ENCODE data around the gene RNF212B. TPM values are rescaled to one million over a fixed set of nuclear protein-coding genes. Genes with fewer than 3 reads are reported as not detected.
A peak's percentile ranks its signal among the peaks of the same experiment; 100 is the strongest.
"Not testable (repeated sequence)": the region's sequence is repeated elsewhere in the genome, so short reads cannot be mapped to it uniquely, and the experiment has no call there.

Gene RNF212B, protein sequence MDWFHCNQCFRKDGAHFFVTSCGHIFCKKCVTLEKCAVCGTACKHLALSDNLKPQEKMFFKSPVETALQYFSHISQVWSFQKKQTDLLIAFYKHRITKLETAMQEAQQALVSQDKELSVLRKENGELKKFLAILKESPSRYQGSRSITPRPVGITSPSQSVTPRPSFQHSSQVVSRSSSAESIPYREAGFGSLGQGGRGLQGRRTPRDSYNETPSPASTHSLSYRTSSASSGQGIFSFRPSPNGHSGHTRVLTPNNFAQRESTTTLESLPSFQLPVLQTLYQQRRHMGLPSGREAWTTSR
- 0.20 TPM for total RNA-seq

DNA sequence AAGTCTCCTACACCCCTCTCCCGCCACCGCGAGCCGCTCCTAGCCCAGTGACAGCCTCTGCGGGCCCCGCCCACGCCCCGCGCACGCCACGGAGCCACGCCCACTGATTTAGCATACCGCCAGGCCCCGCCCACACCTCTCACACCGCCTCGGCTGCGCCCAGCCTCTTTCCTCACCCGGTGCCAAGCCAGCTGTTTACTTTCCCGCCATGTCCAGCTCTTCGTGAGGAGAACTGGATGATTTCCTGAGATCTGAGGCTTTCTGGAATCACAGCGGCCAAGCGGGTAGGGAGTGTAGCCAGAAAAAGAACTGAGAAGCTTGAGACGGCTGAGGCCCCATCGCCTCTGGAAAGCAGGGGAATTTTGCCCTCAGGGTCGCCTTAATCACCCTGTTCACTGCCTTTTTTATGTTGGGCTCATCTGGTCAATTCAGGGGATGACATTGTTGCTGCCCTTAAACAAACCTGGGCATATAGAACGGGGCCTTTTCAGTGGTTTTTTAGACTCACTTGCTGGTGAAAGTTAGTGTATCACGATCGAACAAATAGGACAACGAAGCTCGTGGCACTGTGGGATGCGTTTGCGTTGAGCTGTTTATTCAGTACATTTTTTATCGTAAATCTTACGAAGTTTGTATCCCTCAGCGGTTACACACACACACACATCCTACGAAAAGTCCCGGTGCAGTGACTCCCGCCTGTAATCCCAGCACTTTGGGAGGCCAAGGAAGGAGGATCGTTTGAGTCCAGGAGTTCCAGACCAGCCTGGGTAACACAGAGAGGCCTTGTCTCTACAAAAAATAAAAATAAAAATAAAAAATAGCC is at the start of gene RNF212B:
RNF212B (plus strand) TSS at position 165 of the 823 bp plus-strand sequence. CDS start 2,410 bp downstream, outside the sequence.
- peak; percentile 94 for DNase-seq (ENCODE audit: low spot score)

DNA sequence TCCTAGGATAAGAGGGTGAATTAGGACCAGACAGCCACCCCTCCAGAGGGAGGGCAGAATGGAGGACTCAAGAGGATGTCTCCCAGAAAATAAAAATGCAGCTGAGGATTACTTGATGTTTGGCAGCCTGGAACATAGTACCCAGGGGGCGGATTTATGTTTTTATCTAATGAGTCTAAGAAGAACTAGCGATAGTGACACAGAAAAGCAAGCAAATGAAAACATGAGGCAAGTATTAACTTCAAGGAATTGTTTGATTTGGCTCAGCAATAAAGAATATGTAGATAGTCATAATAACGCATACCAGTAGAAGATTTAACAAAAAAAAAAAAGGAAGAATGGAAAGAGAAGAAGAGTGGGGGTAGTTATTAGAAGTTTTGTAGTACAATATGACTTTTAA is 44.3 kb upstream of the RNF212B start:
- DNase-seq (ENCODE audit: low spot score), result no peak

DNA sequence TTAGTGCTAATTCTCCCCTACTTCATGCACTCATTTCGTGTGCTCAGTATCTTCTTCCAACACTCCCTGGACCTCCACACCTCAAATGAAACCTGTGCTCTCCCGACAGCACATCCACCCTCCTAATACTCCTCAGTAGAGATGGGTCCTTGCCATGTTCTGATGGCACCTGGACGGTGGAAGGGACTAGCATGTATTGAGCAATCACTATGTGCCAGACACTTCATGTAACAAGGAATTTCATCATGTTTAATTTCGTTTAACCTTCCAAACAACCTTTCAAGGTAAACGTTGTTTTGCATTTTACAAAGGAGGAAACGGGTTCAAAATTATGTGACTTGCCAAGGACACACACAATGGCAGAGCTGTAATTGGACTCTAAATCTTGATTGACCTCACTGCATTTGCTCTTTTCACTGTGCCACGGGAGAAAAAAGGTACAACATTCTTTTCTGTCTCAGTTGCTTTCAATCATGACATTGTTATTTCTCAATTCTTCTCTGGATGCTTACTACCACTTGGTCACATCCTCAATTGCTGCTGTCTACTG is 42.1 kb upstream of the RNF212B start:
- no peak for DNase-seq (ENCODE audit: low spot score)

DNA sequence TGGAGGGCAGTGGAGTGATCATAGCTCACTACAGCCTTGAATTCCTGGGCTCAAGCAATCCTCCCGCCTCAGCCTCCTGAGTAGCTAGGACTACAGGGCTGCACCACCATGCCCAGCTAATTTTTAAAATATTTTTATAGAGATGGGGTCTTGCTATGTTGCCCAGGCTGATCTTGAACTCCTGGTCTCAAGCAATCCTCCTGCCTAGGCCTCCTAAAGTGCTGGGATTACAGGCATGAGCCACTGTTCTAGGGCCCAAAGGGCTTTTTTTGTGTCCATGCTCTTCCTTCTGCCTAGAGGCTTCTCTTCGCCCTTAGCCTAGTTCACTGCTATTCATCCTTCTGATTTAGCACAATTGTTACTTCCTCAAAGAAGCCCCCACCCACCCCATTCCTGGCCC is 41.2 kb upstream of the RNF212B start:
- not testable (repeated sequence) for DNase-seq (ENCODE audit: low spot score)

DNA sequence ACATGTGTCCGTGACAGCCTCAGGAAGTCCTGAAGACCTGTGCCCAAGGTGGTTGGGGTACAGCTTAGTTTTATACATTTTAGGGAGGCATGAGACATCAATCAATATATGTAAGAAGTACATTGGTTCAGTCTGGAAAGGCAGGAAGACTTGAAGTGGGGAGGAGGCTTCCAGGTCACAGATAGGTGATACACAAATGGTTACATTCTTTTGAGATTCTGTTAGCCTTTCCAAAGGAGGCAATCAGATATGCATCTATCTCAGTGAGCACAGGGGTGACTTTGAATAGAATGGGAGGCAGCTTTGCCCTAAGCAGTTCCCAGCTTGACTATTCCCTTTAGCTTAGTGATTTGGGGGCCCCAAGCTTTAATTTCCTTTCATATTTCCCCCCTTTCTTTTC is 38.6 kb upstream of the RNF212B start:
- DNase-seq (ENCODE audit: low spot score), result not testable (repeated sequence)

DNA sequence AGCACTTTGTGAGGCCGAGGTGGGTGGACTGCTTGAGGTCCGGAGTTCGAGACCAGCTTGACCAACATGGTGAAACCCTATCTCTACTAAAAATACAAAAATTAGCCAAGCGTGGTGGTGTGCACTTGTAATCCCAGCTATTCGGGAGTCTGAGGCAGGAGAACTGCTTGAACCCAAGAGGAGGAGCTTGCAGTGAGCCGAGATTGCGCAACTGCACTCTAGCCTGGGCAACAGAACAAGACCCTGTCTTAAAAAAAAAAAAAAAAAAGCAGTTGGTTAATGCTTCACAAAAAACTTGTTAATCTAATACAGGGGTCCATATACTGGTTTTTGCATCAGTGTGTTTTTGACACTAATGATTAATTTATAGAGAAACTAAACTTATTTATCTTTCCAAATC is 35.7 kb upstream of the RNF212B start:
- DNase-seq (ENCODE audit: low spot score), result no peak

DNA sequence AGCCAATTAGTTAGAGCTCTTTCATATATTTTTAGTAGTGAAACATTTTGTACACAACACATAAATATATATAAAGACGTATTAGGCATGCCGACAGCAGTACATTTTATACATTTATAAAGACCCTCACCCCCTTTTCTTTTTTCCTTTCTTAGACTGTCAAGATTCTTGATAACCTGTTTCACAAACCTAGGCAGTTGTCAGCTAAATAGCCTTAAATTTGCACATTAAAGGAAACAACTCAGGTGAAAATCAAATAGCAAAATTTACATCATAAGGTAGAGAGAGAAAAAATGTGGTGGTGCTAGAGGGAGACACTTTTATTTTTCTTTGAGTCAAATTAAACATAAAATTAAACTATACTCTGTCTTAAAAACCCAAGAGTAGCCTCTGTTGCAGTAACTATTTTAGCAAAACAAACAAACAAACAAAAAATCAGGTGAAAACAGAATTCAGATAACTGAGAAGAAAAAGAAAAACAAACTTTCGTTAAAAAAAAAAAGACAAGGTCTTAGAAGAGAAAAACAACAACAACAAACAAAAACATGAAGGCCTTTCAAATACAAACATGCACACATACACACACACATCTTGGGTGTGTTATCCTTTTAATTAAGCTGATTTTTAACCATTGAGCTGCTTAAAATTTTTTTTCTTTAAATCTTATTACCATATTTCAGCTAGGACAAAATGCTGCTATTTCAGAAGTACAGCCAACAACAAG is 31.2 kb upstream of the RNF212B start:
- DNase-seq (ENCODE audit: low spot score), result no peak

DNA sequence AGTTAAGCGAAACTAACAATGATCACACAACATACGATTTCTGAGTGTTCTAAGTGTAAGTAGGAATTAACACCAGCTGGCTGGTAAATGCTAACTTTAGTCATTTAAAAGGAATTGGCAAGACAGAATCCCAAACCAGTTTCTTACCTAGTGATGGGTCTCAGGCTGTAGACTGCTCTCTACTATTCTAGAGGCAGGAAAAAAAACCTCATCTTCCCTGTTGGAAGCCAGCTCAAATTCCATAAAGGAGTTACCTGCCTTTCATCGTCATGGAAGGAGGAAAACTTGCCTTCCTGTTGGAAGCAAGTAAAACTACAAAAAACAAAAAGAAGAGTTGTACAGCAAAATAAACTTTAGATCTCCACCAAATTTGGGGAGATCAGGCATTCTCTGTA is 30.6 kb upstream of the RNF212B start:
- DNase-seq (ENCODE audit: low spot score), result no peak

DNA sequence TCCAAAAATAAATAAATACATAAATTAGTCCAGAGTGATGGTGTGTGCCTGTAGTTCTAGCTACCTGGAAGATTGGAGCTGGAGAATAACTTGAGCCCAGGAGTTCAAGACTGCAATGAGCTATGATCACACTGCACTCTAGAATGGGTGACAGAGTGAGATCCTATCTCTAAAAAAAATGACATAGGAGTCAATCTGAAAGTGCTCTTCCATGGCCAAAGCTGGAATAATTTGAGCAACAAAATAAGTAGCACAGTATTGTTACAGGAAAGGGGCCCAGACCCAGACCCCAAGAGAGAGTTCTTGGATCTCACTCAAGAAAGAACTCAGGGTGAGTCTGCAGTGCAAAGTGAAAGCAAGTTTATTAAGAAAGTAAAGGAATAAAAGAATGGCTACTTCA is 29.4 kb upstream of the RNF212B start:
- DNase-seq (ENCODE audit: low spot score), result no peak

DNA sequence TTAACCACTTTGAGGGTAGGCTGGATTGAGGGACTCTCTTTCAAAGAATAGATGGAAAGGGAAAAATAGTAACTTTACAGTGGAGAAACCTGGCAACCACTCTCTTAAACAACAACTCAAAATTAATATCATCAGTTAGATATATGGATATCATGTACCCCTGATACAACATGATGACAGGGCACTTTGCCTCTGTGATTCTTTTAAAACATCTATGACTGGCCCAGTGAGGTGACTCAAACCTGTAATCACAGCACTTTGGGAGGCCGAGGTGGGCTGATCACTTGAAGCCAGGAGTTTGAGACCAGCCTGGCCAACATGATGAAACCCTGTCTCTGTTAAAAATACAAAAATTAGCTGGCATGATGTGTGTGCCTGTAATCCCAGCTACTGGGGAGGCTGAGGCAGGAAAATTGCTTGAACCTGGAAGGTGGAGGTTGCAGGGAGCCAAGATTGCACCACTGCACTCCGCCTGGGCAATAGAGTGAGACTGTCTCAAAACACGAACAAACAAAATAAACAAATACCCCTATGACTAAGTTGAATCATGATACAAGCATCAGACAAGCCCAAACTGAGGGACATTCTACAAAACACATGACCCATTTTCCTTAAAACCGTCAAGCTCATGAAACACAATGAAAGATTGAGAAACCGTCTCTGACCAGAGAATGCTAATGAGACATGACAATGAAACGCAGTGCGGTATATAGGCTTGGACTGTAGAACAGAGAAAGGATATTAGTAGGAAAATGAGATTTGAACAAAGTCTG is 27.9 kb upstream of the RNF212B start:
- no peak for DNase-seq (ENCODE audit: low spot score)

DNA sequence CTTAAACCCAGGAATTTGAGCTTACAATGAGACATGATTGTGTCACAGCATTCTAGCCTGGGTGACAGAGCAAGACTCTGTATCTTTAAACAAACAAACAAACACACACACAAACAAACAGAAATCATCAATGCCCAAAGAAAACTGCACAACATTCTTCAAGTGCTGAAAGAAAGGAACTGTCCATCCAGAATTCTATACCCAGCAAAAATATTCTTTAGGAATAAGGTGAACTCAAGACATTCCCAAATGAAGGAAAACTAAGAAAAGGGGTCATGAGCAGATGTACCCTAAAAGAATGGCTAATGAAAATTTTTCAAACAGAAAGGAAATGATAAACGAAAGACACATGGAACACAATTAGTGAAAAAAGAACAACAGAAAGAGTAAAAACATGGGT is 22.3 kb upstream of the RNF212B start:
- DNase-seq (ENCODE audit: low spot score), result no peak

DNA sequence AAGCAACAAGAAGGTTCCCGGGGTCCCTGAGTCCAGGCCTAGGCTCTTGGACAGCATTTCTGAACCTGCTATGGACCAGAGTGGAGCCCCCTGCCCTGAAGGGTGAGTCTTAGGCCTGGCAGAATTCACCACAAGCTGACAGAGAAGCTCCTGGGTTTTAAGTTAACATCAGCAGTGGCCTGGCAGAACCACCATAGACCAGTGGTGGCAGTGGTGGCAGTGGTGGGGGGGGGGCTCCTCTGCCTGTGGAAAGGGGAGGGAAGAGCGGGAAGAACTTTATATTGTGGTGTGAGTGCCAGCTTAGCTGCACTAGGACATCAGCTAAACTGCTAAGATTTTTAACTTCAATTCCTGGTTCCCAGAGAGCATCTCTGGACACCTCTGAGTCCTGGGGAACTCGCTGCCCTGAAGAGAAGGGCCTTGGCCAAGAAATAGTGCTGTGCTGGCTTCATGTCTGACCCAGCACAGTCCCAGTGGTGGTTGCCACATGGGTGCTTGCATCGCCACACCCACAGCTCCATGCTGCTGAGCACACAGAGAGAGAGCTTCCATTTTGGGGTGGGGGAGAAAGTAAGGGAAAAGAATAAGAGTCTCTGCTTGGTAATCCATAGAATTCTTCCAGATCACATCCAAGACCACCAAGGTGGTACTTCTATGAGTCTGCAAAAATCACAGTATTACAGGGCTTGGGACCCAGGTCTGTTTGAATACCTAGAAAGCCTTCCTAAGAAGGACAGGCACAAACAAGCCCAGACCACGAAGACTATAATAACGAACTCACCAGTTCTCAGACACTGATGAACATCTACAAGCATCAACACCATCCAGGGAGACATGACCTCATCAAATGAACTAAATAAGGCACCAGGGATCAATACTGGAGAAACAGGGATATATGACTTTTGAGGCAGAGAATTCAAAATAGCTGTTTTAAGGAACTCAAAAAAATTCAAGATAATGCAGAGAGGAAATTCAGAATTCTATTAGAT is 20.4 kb upstream of the RNF212B start:
- DNase-seq (ENCODE audit: low spot score), result no peak

DNA sequence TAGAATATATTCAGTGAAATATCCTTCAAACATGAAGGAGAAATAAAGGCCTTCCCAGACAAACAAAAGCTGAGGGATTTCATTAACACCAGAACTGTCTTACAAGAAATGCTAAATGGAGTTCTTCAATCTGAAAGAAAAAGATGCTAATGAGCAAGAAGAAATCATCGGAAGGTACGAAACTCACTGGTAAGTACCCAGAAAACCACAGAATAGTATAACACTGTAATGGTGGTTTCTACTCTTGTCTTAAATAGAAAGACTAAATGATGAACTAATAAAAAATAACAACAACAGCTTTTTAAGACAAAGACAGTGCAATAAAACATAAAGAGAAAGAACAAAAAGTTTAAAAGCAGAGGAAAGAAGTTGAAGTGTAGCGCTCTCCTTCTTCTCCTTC is 18.7 kb upstream of the RNF212B start:
- DNase-seq (ENCODE audit: low spot score), result no peak

DNA sequence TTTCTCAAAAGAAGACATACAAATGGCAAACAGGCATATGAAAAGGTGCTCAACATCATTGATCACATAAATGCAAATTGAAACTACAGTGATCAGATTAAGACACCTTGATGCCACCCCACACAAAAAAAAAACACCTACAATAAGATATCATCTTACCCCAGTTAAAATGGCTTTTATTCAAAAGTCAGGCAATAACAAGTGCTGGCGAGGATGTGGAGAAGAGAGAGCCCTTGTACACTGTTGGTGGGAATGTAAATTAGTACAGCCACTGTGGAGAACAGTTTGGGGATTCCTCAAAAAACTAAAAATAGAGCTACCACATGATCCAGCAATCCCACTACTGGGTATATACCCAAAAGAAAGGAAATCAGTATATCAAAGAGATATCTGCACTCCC is 12.8 kb upstream of the RNF212B start:
- DNase-seq (ENCODE audit: low spot score), result not testable (repeated sequence)

DNA sequence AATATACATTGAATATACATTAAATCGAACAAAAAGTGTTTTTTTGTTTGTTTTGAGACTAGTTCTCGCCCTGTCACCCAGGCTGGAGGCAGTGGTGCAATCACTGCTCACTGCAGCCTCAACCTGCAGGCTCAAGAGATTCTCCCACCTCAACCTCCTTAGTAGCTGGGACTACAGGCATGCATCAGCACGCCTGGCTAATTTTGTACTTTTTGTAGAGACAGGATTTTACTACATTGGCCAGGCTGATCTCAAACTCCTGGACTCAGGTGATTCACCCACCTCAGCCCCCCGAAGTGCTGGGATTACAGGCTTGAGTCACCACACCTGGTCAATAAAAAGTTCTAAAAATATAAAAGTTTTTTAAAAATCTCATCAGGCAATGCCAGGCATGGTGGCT is 10.2 kb upstream of the RNF212B start:
- DNase-seq (ENCODE audit: low spot score), result no peak

DNA sequence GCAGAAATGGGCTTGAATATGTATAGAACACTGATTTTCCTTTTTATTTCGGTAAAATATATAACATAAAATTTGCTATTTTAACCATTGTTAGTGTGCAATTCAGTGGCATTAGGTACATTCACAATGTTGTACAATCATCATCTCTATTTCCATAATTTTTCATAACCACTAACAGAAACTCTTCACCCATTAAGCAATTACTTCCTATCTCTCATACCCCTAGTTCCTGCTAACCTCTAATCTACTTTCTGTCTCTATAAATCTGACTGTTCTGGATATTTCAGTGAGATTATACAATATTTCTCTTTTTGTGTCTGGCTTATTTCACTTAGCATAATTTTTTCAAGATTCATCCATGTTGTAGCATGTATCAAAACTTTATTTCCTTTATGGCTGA is 8.9 kb upstream of the RNF212B start:
- no peak for DNase-seq (ENCODE audit: low spot score)

DNA sequence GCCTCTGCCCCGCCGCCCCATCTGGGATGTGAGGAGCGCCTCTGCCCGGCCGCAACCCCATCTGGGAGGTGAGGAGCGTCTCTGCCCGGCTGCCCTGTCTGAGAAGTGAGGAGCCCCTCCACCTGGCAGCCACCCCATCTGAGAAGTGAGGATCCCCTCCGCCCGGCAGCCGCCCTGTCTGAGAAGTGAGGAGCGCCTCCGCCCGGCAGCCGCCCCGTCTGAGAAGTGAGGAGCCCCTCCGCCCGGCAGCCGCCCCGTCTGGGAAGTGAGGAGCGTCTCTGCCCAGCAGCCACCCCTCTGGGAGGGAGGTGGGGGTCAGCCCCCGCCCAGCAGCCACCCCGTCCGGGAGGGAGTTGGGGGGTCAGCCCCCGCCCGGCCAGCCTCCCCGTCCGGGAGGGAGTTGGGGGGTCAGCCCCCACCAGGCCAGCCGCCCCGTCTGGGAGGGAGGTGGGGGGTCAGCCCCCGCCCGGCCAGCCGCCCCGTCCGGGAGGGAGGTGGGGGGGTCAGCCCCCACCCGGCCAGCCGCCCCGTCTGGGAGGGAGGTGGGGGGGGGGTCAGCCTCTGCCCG is 5.4 kb upstream of the RNF212B start:
- DNase-seq (ENCODE audit: low spot score), result not testable (repeated sequence)

DNA sequence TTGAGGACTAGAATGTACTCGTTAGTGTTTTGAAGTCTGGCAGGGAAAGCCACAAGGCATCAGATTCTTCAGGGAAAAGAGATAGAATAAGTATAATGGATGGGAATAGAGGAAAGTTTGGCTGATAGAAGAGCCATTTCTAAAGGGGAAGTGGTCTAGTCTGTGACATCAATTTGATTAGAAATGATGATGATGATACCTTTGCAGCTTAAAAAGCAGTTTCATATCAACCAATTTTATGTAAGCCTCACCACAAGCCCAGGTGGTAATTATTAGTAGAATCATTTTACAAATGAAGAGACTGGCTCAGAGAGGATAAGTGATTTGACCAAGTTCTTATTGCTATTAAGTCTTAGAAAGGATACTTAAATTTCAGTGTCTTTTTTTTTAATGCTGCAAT is 2.9 kb downstream of the RNF212B start:
- DNase-seq (ENCODE audit: low spot score), result no peak

DNA sequence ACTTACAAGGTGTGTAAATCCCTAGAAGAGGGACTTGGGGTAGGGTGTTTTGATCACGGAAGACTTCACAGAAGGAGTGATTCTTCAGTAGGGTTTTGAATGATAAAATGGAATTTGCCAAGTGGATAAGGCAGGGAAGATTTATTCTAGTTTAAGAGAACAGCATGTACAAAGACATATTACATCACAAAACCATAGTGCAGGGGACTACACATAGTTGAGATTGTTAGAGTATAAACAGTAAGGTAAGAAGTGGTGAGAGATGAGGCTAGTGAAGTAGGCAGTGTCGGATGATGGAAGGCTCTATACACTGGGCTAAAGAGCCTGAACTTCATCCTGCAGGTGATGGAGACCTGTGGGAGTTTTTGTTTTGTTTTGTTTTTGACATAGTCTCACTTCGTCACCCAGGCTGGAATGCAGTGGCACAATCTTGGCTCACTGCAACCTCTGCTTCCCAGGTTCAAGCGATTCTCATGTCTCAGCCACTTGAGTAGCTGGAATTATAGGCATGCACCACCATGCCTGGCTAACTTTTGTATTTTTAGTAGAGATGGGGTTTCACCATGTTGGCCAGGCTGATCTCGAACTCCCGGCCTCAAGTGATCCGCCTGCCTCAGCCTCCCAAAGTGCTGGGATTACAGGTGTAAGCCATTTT is 3.5 kb downstream of the RNF212B start:
- not testable (repeated sequence) for DNase-seq (ENCODE audit: low spot score)
